Activated naive CD4-positive, alpha-beta T cell treated with anti-CD3 and anti-CD28 coated beads, Interleukin-2, amount 50 U/mL, for 24 hours (primary cell): ENCODE measurements around the gene TSPAN3.

ENCODE experiments used
- H3K27ac Mint-ChIP-seq: one replicate; pipeline ENCODE4 v1.8.0; 2021; ENCODE audit warnings: mild to moderate bottlenecking, mixed read lengths
- H3K27me3 Mint-ChIP-seq: one replicate; pipeline ENCODE4 v1.8.0; 2021; ENCODE audit warnings: mixed read lengths
- H3K36me3 Mint-ChIP-seq: one replicate; pipeline ENCODE4 v1.8.0; 2021; ENCODE audit warnings: mixed read lengths
- H3K4me1 Mint-ChIP-seq: one replicate; pipeline ENCODE4 v1.8.0; 2021; ENCODE audit warnings: mixed read lengths
- H3K4me3 Mint-ChIP-seq: one replicate; pipeline ENCODE4 v1.8.0; 2021; ENCODE audit warnings: mild to moderate bottlenecking, mixed read lengths
- H3K9me3 Mint-ChIP-seq: one replicate; pipeline ENCODE4 v1.8.0; 2021; ENCODE audit warnings: mixed read lengths

The TSPAN3 gene

GRCh38 chr15:77096138-77096537, 25.2 kb upstream of the TSPAN3 start:
- Mint-ChIP-seq H3K36me3 (no peaks in the 10 kb centered on the region), H3K4me3 (no peak overlapping the region), H3K4me1 (no peaks in the 10 kb centered on the region), H3K27ac (no peak overlapping the region), H3K27me3 (no peaks in the 10 kb centered on the region), H3K9me3 (no peaks in the 10 kb centered on the region)

- Mint-ChIP-seq H3K27me3 (no peaks in the 10 kb centered on the region), H3K4me3 (no peak overlapping the region), H3K4me1 (no peaks in the 10 kb centered on the region), H3K27ac (no peak overlapping the region), H3K9me3 (no peaks in the 10 kb centered on the region), H3K36me3 (no peaks in the 10 kb centered on the region)
Observed at GRCh38 chr15:77094397-77095030, 23.6 kb upstream of the TSPAN3 start.

GRCh38 chr15:77093436-77093835, 22.5 kb upstream of the TSPAN3 start:
- H3K27me3 Mint-ChIP-seq = no peaks in the 10 kb centered on the region

GRCh38 chr15:77091097-77091496, 20.2 kb upstream of the TSPAN3 start:
- Mint-ChIP-seq H3K9me3 (no peaks in the 10 kb centered on the region), H3K27ac (no peak overlapping the region), H3K27me3 (no peaks in the 10 kb centered on the region), H3K36me3 (no peaks in the 10 kb centered on the region), H3K4me3 (no peak overlapping the region), H3K4me1 (no peaks in the 10 kb centered on the region)

More at GRCh38 chr15:77093436-77093835, 22.5 kb upstream of the TSPAN3 start:
- Mint-ChIP-seq H3K4me1 (no peaks in the 10 kb centered on the region), H3K9me3 (no peaks in the 10 kb centered on the region), H3K4me3 (no peak overlapping the region), H3K27ac (no peak overlapping the region), H3K36me3 (no peaks in the 10 kb centered on the region)

- Mint-ChIP-seq H3K36me3 (no peaks in the 10 kb centered on the region), H3K9me3 (no peaks in the 10 kb centered on the region), H3K4me1 (peaks cover 9% of the 10 kb centered on the region), H3K27ac (no peak overlapping the region), H3K27me3 (no peaks in the 10 kb centered on the region), H3K4me3 (no peak overlapping the region)
Observed at GRCh38 chr15:77087213-77087612, 16.3 kb upstream of the TSPAN3 start.

GRCh38 chr15:77085297-77085696, 14.4 kb upstream of the TSPAN3 start:
- no peak overlapping the region for H3K4me3 Mint-ChIP-seq
- H3K4me1 Mint-ChIP-seq = peaks cover 9% of the 10 kb centered on the region
- no peaks in the 10 kb centered on the region for H3K27me3 Mint-ChIP-seq
- no peak overlapping the region for H3K27ac Mint-ChIP-seq
- H3K9me3 Mint-ChIP-seq = no peaks in the 10 kb centered on the region
- H3K36me3 Mint-ChIP-seq = no peaks in the 10 kb centered on the region

GRCh38 chr15:77084436-77084835, 13.5 kb upstream of the TSPAN3 start:
- Mint-ChIP-seq H3K27ac (no peak overlapping the region), H3K4me1 (peaks cover 9% of the 10 kb centered on the region), H3K4me3 (no peak overlapping the region), H3K9me3 (no peaks in the 10 kb centered on the region), H3K27me3 (no peaks in the 10 kb centered on the region), H3K36me3 (no peaks in the 10 kb centered on the region)

- no peaks in the 10 kb centered on the region for H3K9me3 Mint-ChIP-seq
- no peaks in the 10 kb centered on the region for H3K36me3 Mint-ChIP-seq
- no peaks in the 10 kb centered on the region for H3K27me3 Mint-ChIP-seq
- H3K4me1 Mint-ChIP-seq = peaks cover 9% of the 10 kb centered on the region
- peak overlapping the region; percentile 74 for H3K4me3 Mint-ChIP-seq
- no peak overlapping the region for H3K27ac Mint-ChIP-seq
Observed at GRCh38 chr15:77083381-77084160, 12.7 kb upstream of the TSPAN3 start.

GRCh38 chr15:77081971-77082370, 11.1 kb upstream of the TSPAN3 start:
- Mint-ChIP-seq H3K36me3 (no peaks in the 10 kb centered on the region), H3K9me3 (no peaks in the 10 kb centered on the region), H3K27me3 (no peaks in the 10 kb centered on the region), H3K4me3 (no peak overlapping the region), H3K27ac (no peak overlapping the region), H3K4me1 (peaks cover 9% of the 10 kb centered on the region)

GRCh38 chr15:77076323-77076915, 5.5 kb upstream of the TSPAN3 start:
- Mint-ChIP-seq H3K4me3 (no peak overlapping the region), H3K27me3 (no peaks in the 10 kb centered on the region), H3K9me3 (no peaks in the 10 kb centered on the region), H3K27ac (no peak overlapping the region), H3K4me1 (peaks cover 8% of the 10 kb centered on the region), H3K36me3 (no peaks in the 10 kb centered on the region)

GRCh38 chr15:77075528-77075927, 4.6 kb upstream of the TSPAN3 start:
- Mint-ChIP-seq H3K4me1 (peaks cover 12% of the 10 kb centered on the region), H3K27ac (no peak overlapping the region), H3K27me3 (no peaks in the 10 kb centered on the region), H3K4me3 (no peak overlapping the region), H3K9me3 (no peaks in the 10 kb centered on the region), H3K36me3 (no peaks in the 10 kb centered on the region)

- Mint-ChIP-seq H3K4me3 (no peak overlapping the region), H3K27me3 (no peaks in the 10 kb centered on the region), H3K27ac (no peak overlapping the region), H3K9me3 (no peaks in the 10 kb centered on the region), H3K36me3 (no peaks in the 10 kb centered on the region), H3K4me1 (peaks cover 19% of the 10 kb centered on the region)
Observed at GRCh38 chr15:77074350-77074749, 3.4 kb upstream of the TSPAN3 start.

- Mint-ChIP-seq H3K9me3 (no peaks in the 10 kb centered on the region), H3K27ac (peak overlapping the region; percentile 86)
Observed at GRCh38 chr15:77071305-77072223, 655 bp upstream of the TSPAN3 start.

GRCh38 chr15:77070180-77070494, 772 bp downstream of the TSPAN3 start:
- Mint-ChIP-seq H3K4me3 (peak overlapping the region; percentile 84), H3K27ac (peak overlapping the region; percentile 48), H3K36me3 (peaks cover 2% of the 10 kb centered on the region), H3K9me3 (no peaks in the 10 kb centered on the region), H3K4me1 (peaks cover 42% of the 10 kb centered on the region), H3K27me3 (no peaks in the 10 kb centered on the region)

More at GRCh38 chr15:77071305-77072223, 655 bp upstream of the TSPAN3 start:
- Mint-ChIP-seq H3K27me3 (no peaks in the 10 kb centered on the region), H3K4me1 (peaks cover 41% of the 10 kb centered on the region), H3K36me3 (peaks cover 2% of the 10 kb centered on the region), H3K4me3 (peak overlapping the region; percentile 79)

GRCh38 chr15:77069521-77070121, 1.3 kb downstream of the TSPAN3 start:
- Mint-ChIP-seq H3K9me3 (no peaks in the 10 kb centered on the region), H3K4me3 (peak overlapping the region; percentile 84), H3K27me3 (no peaks in the 10 kb centered on the region), H3K36me3 (peaks cover 2% of the 10 kb centered on the region), H3K27ac (no peak overlapping the region), H3K4me1 (peaks cover 47% of the 10 kb centered on the region)
